Fibroblast of the aortic adventitia (primary cell): ENCODE data around the gene SBF1. TPM values are rescaled to one million over a fixed set of nuclear protein-coding genes. Genes with fewer than 3 reads are reported as not detected.

ENCODE experiments used
- DNase-seq: peaks from one replicate; pipeline ENCODE4 v3.0.0-alpha.2; 2010; ENCODE audit warnings: low read depth
- H3K4me3 ChIP-seq: 2 replicates; pipeline ENCODE4 v1.5.1; 2011; ENCODE audit warnings: low read depth, mild to moderate bottlenecking, control low read depth, low read length, moderate library complexity
- total RNA-seq: library from RNA; depleted of rRNA; stranded (reverse); fragments of >200 nt; gene quantifications from 2 replicates; pipeline ENCODE4 v1.2.3, GENCODE V29; 2012; ENCODE audit warnings: low replicate concordance
- TF ChIP-seq, protein P1 (sequence below): IDR thresholded peaks from 2 replicates; pipeline ENCODE4 v1.5.1; 2011; ENCODE audit warnings: mild to moderate bottlenecking, low read length, control low read depth, inconsistent platforms; ENCODE audit not compliant: insufficient read depth

The SBF1 gene
- total RNA-seq, 1 donor, result 70.9 TPM

DNA sequence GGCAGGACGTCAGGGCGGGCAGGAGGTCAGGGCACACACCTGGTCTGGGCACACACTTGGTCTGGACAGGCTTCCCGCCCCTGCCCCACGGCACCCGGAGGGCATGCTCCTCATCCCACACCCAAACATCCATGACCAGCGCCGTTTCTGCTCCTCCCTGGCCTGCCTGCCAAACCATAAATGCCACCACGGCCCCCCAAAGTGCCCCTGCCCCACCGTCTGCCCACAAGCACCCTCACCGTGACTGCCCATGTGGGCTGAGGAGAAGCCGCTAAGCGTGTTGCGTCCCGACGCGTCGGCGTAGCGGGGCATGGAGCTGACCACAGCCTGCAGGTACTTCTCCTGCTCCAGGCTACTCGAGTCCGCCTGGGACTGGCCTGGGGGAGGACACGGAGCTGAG lies 15.8 kb downstream of the SBF1 start:
- TF ChIP-seq, protein P1, sequence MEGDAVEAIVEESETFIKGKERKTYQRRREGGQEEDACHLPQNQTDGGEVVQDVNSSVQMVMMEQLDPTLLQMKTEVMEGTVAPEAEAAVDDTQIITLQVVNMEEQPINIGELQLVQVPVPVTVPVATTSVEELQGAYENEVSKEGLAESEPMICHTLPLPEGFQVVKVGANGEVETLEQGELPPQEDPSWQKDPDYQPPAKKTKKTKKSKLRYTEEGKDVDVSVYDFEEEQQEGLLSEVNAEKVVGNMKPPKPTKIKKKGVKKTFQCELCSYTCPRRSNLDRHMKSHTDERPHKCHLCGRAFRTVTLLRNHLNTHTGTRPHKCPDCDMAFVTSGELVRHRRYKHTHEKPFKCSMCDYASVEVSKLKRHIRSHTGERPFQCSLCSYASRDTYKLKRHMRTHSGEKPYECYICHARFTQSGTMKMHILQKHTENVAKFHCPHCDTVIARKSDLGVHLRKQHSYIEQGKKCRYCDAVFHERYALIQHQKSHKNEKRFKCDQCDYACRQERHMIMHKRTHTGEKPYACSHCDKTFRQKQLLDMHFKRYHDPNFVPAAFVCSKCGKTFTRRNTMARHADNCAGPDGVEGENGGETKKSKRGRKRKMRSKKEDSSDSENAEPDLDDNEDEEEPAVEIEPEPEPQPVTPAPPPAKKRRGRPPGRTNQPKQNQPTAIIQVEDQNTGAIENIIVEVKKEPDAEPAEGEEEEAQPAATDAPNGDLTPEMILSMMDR, result no peak
- no peak overlapping the region for H3K4me3 ChIP-seq
- no peak for DNase-seq

- TF ChIP-seq, protein P1, result no peak
- no peak for DNase-seq
- no peak overlapping the region for H3K4me3 ChIP-seq
Measured at GRCh38 chr22:50456466-50457234, 18.2 kb downstream of the SBF1 start.

DNA sequence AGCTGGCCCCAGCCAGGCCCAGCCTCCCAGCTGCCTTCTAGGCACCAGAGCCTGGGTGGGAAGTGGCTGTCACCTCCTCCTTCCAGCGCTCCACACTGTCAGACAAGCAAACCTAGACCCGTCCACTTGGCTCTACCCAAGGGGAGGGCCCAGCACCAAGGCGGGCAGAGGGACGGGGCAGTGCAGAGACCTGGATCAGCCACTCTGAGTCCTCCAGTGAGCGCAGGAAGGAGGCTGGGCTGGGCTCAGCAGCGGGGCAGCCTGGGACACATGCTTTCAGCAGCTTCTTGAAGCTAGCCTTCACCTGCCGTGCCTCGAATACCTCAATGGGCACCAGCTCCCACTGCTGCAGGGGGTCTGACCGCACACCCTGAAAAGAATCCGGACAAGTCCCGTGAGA lies 18.8 kb downstream of the SBF1 start:
- no peak overlapping the region for H3K4me3 ChIP-seq
- TF ChIP-seq, protein P1, result no peak
- no peak for DNase-seq

- TF ChIP-seq, protein P1, result no peak
- H3K4me3 ChIP-seq, result no peak overlapping the region
- no peak for DNase-seq
Measured at GRCh38 chr22:50455201-50455600, 19.6 kb downstream of the SBF1 start.

GRCh38 chr22:50454556-50455075 lies 20.2 kb downstream of the SBF1 start:
- no peak overlapping the region for H3K4me3 ChIP-seq
- TF ChIP-seq, protein P1, result no peak
- no peak for DNase-seq

- DNase-seq, result no peak
- TF ChIP-seq, protein P1, result no peak
- H3K4me3 ChIP-seq, result no peak overlapping the region
Measured at GRCh38 chr22:50452649-50453048, 22.2 kb downstream of the SBF1 start.
